B cell (primary cell): Measurements from ENCODE around the gene NDUFA12. TPM values are rescaled to one million over a fixed set of nuclear protein-coding genes. Genes with fewer than 3 reads are reported as not detected.

Source experiments
- ATAC-seq: fragments of 200-7000 bp; cut with Tn5 transposase; one replicate; pipeline ENCODE4 v1.10.0; 2021; ENCODE audit warnings: low read depth, mild to moderate bottlenecking, moderate number of reproducible peaks, moderate library complexity
- CTCF ChIA-PET: fragments of 350-600 bp; sonication (Branson Sonifier 250); formaldehyde crosslinking; loops from one replicate; lab custom pipeline; 2021; ENCODE audit warnings: antibody characterized with exemption, inconsistent platforms; lab: Charles Lee
- POLR2A ChIA-PET: fragments of 350-600 bp; sonication (Branson Sonifier 250); formaldehyde crosslinking; loops from one replicate; lab custom pipeline; 2021; ENCODE audit warnings: antibody characterized with exemption; lab: Charles Lee
- DNase-seq: peaks from one replicate; pipeline ENCODE4 v3.0.0; 2013
- H2AFZ ChIP-seq: 2 replicates; pipeline ENCODE4 v1.6.1; 2012; ENCODE audit warnings: mild to moderate bottlenecking, low read depth, low read length; ENCODE audit not compliant: insufficient read depth, poor library complexity, severe bottlenecking
- H3K27ac ChIP-seq, 2 donors: 1 replicate in 1 of 2; 2 replicates in 1 of 2; pipeline ENCODE4 v1.5.1; 2012 to 2013; ENCODE audit warnings: low read length in 2 of 2, mild to moderate bottlenecking in 2 of 2, moderate library complexity in 1 of 2
- H3K27me3 ChIP-seq, 4 experiments: fragments of 200-600 bp in 1 of 4; sonication (generic) in 1 of 4; replicated peaks in 1 of 4; 1 replicate in 2 of 4; 2 replicates in 2 of 4; pipeline versions ENCODE4 v1.6.1 to v1.7.0; 2013 to 2016; ENCODE audit warnings: low read length in 3 of 4, mild to moderate bottlenecking in 2 of 4, mixed read lengths in 1 of 4, moderate library complexity in 1 of 4; ENCODE audit not compliant: insufficient read depth in 4 of 4, control insufficient read depth in 3 of 4; ENCODE audit errors: control extremely low read depth in 1 of 4
- H3K36me3 ChIP-seq, 2 experiments: replicated peaks in 1 of 2; 1 replicate in 1 of 2; 2 replicates in 1 of 2; pipeline versions ENCODE4 v1.6.1 to v1.7.1; 2013; ENCODE audit warnings: low read length in 1 of 2; ENCODE audit not compliant: insufficient read depth in 2 of 2, control insufficient read depth in 1 of 2; ENCODE audit errors: control extremely low read depth in 1 of 2, extremely low read depth in 1 of 2
- H3K4me1 ChIP-seq, 2 donors: fragments of 200-600 bp in 1 of 2; sonication (generic) in 1 of 2; 1 replicate in 1 of 2; 2 replicates in 1 of 2; pipeline versions ENCODE4 v1.5.1 to v1.6.1; 2013 to 2017; ENCODE audit warnings: low read length in 2 of 2; ENCODE audit not compliant: control insufficient read depth in 2 of 2, insufficient read depth in 2 of 2
- H3K4me2 ChIP-seq: replicated peaks from 2 replicates; pipeline ENCODE3; 2012; ENCODE audit warnings: mild to moderate bottlenecking, low read depth, low read length; ENCODE audit not compliant: poor library complexity, severe bottlenecking
- H3K4me3 ChIP-seq, 5 experiments: fragments of 200-600 bp in 1 of 5; sonication (generic) in 1 of 5; 1 replicate in 3 of 5; 2 replicates in 2 of 5; pipeline versions ENCODE4 v1.5.1 to v1.7.0; 2011 to 2016; ENCODE audit warnings: low read length in 4 of 5, mild to moderate bottlenecking in 4 of 5, low read depth in 2 of 5, control low read depth in 1 of 5, moderate library complexity in 1 of 5; ENCODE audit not compliant: insufficient read depth in 1 of 5; ENCODE audit errors: control extremely low read depth in 1 of 5, extremely low read depth in 1 of 5
- H3K79me2 ChIP-seq: fragments of 200-600 bp; sonication (generic); one replicate; pipeline ENCODE4 v1.6.0; 2016; ENCODE audit warnings: low read length; ENCODE audit not compliant: control insufficient read depth, insufficient read depth
- H3K9ac ChIP-seq: fragments of 200-600 bp; sonication (generic); 2 replicates; pipeline ENCODE4 v1.6.1; 2017; ENCODE audit warnings: mild to moderate bottlenecking, low read length, moderate library complexity
- H3K9me3 ChIP-seq, 3 donors: one replicate each; pipeline versions ENCODE4 v1.6.1 to v1.7.1; 2013; ENCODE audit warnings: low read length in 2 of 3; ENCODE audit not compliant: control insufficient read depth in 2 of 3, insufficient read depth in 1 of 3; ENCODE audit errors: control extremely low read depth in 1 of 3
- H4K20me1 ChIP-seq: 2 replicates; pipeline ENCODE4 v1.6.0; 2012; ENCODE audit warnings: mild to moderate bottlenecking, low read length; ENCODE audit not compliant: insufficient read depth, control insufficient read depth, poor library complexity, severe bottlenecking
- H3K27ac Mint-ChIP-seq: one replicate; pipeline ENCODE4 v1.8.0; 2021; ENCODE audit warnings: mixed read lengths
- H3K27me3 Mint-ChIP-seq: one replicate; pipeline ENCODE4 v1.8.0; 2021; ENCODE audit warnings: mixed read lengths
- H3K4me1 Mint-ChIP-seq: one replicate; pipeline ENCODE4 v1.8.0; 2021; ENCODE audit warnings: mixed read lengths
- H3K4me3 Mint-ChIP-seq: one replicate; pipeline ENCODE4 v1.8.0; 2021; ENCODE audit warnings: mixed read lengths
- H3K9me3 Mint-ChIP-seq: one replicate; pipeline ENCODE4 v1.8.0; 2022; ENCODE audit warnings: mixed read lengths; ENCODE audit not compliant: insufficient read depth
- CTCF ChIP-seq: fragments of 200-600 bp; IDR thresholded peaks from one replicate; pipeline ENCODE4 v1.8.0; 2022; ENCODE audit warnings: antibody characterized with exemption, mild to moderate bottlenecking
- EZH2 ChIP-seq: IDR thresholded peaks from 2 replicates; pipeline ENCODE4 v1.6.1; 2012; ENCODE audit warnings: borderline replicate concordance, low read depth, mild to moderate bottlenecking, moderate library complexity, low read length; ENCODE audit not compliant: insufficient read depth, poor library complexity, severe bottlenecking
- WGBS: methylation state at CpG from one replicate; pipeline ENCODE4 v1.1.5; 2013; ENCODE audit warnings: missing lambda C conversion rate; ENCODE audit not compliant: insufficient coverage; 5-methylcytosine and 5-hydroxymethylcytosine counted together
- intact Hi-C: fragments of 100-400 bp; cut with micrococcal nuclease; formaldehyde crosslinking; loops from one replicate; pipeline ENCODE4 v1.10.0; 2022
- polyA plus RNA-seq: library from polyadenylated mRNA; depleted of rRNA; stranded (reverse); fragments of >200 nt; gene quantifications from 2 replicates; pipeline ENCODE4 v1.2.3, GENCODE V29; 2012
- total RNA-seq, 2 donors: library from RNA; stranded (reverse); fragments of 120-200 nt in 1 of 2; gene quantifications; 1 replicate in 1 of 2; 2 replicates in 1 of 2; pipeline versions ENCODE4 v1.2.3 to v1.2.4, GENCODE V29; 2013 to 2022

The NDUFA12 gene
- total and polyA plus RNA-seq, 2 donors (not counting 1 experiment from before 2014, with no cell fraction given) = 41.7 to 51.8 TPM

DNA sequence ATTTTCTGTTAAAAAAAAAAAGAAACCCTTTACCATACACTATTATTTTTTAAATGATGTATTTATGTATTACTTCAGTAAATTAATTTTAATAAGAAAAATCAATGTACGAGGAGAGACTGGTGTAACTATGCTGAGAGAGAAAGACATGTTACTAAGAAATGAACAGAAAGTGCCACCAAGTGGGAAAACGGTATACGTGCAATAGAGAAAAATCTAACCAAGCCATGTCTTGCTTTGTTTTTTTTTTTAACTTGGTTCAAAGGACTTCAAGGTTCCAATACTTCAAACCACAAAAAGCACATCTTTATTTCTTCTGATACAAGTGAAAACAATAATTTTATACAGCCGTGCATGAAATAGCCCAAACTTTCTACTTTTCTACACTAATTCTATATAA is 22.9 kb downstream of the NDUFA12 start:
- intact Hi-C loops = no loop called here
- H3K27ac ChIP-seq = no peak overlapping the region
- CTCF ChIA-PET = interaction anchor here (1.0 to 1.7 kb wide), 2 partner anchors 377 to 802 kb away, joined by 3 to 4 read pairs; no protein-coding TSS in a partner anchor
- ATAC-seq = no peak
- H3K36me3 ChIP-seq = peaks cover 3 to 31% of the 10 kb centered on the region in 2 experiments
- H3K4me3 ChIP-seq = no peak overlapping the region
- no peak overlapping the region for H3K4me2 ChIP-seq
- POLR2A ChIA-PET = no interaction called here
- H3K27ac Mint-ChIP-seq = no peak overlapping the region
- peaks cover 15% of the 10 kb centered on the region for H4K20me1 ChIP-seq
- no peak for DNase-seq
- H3K9ac ChIP-seq = no peak overlapping the region
- H3K9me3 Mint-ChIP-seq = no peaks in the 10 kb centered on the region
- no peak for TF ChIP-seq EZH2
- no peak for TF ChIP-seq CTCF
- no peaks in the 10 kb centered on the region for H3K4me1 ChIP-seq
- H3K27me3 Mint-ChIP-seq = no peaks in the 10 kb centered on the region
- H3K4me3 Mint-ChIP-seq = no peak overlapping the region
- H2AFZ ChIP-seq = no peak overlapping the region
- no peaks in the 10 kb centered on the region for H3K27me3 ChIP-seq
- 0% methylated on average over 1 of the region's 4 CpGs for WGBS
- H3K4me1 Mint-ChIP-seq = peaks cover 3% of the 10 kb centered on the region
- H3K79me2 ChIP-seq = peaks cover 26% of the 10 kb centered on the region
- no peaks in the 10 kb centered on the region for H3K9me3 ChIP-seq

DNA sequence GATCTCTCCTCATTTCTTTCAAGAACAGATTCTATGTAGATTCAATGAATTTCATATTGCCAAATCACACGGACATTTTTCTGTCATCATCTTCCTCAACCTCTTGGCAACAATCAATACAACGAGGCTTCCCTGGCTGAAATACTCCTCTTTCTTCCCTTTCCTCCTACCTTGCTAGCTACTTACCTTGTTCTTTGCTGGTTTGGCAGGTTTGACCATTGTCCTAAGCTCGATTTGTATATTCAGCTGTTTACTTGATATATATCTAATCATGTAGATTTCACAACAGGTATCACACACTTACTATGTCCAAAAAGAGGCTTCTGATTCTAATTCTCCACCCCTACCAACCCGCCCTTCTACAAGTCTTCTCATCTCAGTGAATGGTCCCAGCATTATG is 23.6 kb downstream of the NDUFA12 start:
- Mint-ChIP-seq H3K27ac (no peak overlapping the region), H3K27me3 (no peaks in the 10 kb centered on the region), H3K4me3 (no peak overlapping the region), H3K9me3 (no peaks in the 10 kb centered on the region), H3K4me1 (peaks cover 3% of the 10 kb centered on the region)
- POLR2A ChIA-PET = no interaction called here
- CTCF ChIA-PET = interaction anchor here (0.6 to 1.7 kb wide), 4 partner anchors 161 to 801 kb away, joined by 3 to 4 read pairs (median 4); no protein-coding TSS in a partner anchor
- Histone ChIP-seq H3K27me3 (no peaks in the 10 kb centered on the region), H3K79me2 (peaks cover 26% of the 10 kb centered on the region), H4K20me1 (peaks cover 15% of the 10 kb centered on the region), H3K4me1 (no peaks in the 10 kb centered on the region), H3K4me3 (no peak overlapping the region), H3K9ac (no peak overlapping the region), H3K36me3 (peaks cover 3 to 31% of the 10 kb centered on the region in 2 experiments), H3K9me3 (no peaks in the 10 kb centered on the region), H2AFZ (no peak overlapping the region), H3K27ac (no peak overlapping the region), H3K4me2 (no peak overlapping the region)
- ATAC-seq = no peak
- WGBS = 96% methylated on average over 3 of the region's 4 CpGs
- no peak for DNase-seq
- no peak for TF ChIP-seq EZH2
- no peak for TF ChIP-seq CTCF
- intact Hi-C loops = no loop called here
